GM18502 (cell line): Measurements from ENCODE around the gene SRC.

Experiments used
- ATAC-seq: cut with Tn5 transposase; IDR thresholded peaks from one replicate; pipeline ENCODE4 v1.9.1; 2021; ENCODE audit warnings: mild to moderate bottlenecking; ENCODE audit not compliant: unreplicated experiment, poor library complexity

The SRC gene

DNA sequence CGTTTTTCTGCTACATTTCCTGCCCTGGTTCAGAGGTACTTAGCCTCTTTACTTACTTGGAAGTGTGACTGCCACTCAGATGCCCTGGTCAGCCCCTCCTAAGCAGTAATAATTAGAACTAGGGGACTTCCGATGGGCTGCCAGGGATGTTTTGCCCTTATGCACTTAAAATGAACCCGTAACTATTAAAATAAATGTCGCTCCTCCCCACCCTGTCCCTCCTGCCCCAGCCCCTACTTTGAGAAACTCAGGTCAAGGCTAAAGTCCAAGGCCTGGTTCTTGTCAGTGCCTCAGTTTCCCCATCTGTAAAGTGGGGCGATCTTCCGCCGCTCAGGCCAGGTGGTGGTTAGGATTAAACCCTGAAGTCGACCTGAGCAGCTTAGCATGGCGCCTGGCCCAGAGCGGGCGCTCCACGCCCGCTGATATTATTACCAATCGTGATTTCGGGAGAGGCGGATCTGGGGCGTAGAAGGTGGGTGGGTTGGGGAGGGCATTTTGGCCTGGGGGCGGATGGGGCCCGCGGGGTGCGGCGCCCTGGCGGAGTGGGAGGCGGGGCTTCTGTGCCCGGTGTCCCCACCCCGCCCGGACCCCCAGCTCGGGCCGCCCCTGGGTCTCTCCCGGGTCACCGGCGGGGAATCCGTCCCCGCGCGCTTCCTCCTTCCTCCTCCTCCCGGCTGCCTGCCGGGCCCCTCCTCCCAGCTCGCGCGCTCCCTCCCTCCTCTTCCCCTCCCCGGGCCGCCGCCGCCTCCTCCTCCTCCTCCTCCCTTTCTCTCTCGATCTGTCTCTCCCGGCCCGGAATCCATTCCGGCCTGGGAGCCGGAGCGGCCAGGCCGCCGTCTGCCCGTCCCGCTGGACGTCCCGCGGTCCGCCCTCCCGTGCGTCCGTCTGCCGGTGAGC is at the start of gene SRC:
TSS of gene SRC (plus strand) at position 802 of the 897 bp plus-strand sequence. CDS start 38,014 bp downstream, outside the sequence.
- peak; percentile 51 for ATAC-seq

DNA sequence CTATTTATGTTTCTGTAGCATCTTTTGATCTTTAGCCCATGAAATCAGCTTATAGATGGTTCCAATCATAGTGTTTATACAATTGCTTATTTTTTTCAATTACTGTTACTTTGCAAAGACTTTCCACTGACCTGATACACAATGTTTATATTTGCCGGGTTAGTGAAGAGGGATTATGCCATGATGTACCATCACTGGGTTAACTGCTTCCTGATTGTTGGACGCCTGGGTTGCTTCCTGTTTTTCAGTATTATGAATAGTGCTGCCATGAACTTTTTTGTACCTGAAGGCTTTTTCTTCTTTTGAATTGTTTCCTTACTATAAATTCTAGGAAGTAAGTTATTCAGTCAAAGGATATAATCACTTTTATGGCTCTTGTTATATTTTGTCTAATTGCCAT is 49.6 kb upstream of the SRC start:
- no peak for ATAC-seq

DNA sequence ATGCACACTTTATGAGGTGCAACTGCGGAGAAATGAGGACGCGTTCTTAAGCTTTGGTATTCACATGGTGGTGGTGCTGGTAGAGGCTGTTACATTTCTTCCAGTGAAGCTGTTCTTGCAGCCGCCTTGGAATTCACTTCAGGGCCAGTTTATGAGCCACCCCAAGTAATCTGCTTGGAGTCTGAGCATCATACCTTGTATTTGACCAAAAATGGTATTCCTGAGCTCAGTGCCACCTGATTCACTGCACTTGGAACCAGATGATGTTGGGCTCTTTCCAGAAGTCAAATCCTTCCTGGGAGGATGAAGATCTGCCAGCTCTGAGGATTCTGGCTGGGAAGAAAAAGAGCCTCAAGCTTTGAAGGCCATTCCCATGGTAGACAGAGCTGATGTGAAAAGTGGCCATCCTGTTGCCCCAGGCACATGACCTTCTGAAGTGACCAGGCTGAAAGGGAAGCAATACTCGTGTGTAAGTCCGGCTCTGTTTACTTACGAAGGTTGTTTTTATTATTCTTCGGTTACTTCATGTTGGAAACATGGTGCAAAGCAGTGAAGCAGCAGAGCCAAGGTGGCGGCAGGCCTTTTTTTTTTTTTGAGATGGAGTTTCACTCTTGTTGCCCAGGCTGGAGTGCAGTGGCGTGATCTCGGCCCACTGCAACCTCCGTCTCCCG is 48.7 kb upstream of the SRC start:
- no peak for ATAC-seq

DNA sequence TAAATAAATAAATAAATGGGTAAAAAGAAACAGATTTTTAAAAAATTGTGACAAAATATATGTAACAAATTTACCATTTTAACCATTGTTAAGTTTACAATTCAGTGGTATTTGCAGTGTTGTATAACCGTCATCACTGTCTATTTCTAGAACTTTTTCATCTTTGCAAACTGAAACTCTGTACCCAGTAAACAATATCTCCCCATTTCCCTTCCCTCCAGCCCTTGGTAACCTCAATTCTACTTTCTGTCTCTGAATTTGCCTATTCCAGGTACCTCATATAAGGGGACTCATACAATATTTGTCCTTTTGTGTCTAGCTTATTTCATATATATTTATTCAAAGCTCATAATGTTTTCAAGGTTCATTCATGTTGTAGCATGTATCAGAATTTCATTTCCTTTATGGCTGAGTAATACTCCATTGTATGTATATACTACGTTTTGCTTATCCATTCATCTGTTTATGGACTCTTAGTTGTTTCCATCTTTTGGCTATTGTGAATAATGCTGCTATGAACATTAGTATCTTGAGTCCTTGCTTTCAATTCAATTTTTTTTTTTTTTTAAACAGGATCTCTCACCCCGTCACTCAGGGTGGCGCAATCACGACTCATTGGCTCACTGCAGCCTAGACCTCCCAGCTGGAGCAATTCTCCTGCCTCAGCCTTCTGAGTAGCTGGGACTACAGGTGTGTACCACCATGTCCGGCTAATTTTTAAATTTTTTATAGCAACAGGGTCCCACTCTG is 47.6 kb upstream of the SRC start:
- ATAC-seq: no peak

DNA sequence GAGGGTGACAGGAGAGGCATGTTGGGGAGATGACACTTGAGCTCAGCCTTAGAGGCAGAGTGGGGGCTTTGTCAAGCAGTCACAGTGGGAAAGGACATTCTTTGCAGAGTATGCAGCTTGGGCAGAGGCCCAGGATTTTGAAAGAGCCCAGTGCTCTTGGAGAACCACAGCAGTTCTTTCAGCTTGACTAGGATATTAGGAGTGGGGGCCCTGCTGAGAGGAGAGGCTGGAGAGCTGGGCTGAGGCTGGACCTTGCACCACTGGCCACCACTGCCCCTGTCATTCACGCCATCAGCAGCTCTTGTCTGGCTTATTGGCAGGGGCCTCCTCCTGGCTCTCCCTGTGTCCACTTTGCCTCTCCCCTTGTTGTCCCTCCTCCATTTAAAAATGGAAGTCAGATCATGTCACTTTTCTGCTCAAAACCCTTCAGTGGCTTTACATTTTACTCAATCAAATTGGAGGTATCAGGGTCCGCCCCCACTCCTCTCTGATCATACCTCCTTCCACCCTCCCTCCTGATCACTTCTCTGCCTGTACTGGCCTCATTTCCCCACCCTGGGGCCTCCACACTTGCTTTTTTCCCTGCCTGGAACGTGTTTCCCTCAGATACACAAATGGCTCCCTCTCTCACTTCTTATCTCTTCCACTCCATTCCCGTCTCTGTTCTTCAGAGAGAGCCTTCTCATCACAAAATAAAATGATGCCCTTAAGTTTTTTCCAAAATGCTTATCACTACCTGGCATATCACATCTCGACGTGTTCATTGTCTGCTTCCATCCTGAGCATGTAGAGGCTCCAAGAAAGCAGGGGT is 46.0 kb upstream of the SRC start:
- no peak for ATAC-seq

DNA sequence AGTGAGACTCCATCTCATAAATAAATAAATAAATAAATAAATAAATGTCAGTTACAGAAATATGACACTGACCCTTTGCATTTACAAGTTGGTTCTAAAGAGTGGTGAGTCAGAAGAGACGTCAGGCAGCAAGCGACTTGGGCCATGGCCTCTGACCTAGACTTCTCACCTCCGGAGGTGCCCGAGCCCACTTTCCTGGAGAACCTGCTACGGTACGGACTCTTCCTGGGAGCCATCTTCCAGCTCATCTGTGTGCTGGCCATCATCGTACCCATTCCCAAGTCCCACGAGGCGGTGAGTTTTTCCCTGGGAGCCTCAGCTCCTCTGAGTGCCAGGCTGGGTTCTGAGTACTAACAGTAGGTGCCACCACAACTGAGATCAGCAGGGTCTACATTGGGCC is 44.8 kb upstream of the SRC start:
- no peak for ATAC-seq

DNA sequence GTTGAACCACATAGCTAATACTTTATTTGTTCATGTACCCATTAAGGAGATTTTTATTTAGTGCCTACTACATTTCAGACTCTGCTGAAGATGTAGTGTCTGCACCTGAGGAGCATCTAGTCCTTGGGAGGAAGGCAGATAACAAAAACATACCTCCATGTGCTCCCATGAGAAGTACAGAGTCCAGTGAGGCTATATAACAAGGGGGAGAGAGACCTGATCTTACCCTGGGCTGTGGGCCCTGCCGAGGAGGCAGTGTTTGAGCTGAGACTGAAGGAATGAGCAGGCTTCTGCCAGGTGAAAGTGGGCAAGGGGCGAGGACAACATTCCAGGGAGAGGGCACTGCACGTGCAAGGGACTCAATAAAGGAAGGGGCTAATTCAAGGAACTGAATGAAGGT is 44.4 kb upstream of the SRC start:
- ATAC-seq: no peak

DNA sequence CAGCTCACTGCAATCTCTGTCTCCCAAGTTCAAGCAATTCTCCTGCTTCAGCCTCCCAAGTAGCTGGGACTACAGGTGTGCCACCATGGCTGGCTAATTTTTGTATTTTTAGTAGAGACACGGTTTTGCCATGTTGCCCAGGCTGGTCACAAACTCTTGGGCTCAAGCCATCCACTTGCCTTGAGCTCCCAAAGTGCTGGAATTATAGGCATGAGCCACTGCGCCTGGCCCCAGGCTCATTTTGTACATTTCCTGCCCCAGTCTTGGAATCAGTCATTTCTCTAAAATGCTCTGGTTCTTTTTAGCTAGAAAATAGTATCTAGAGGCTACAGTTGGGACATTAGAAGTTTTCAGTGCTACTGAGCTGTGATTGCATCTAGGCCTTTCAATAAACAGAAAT is 43.0 kb upstream of the SRC start:
- ATAC-seq: no peak

DNA sequence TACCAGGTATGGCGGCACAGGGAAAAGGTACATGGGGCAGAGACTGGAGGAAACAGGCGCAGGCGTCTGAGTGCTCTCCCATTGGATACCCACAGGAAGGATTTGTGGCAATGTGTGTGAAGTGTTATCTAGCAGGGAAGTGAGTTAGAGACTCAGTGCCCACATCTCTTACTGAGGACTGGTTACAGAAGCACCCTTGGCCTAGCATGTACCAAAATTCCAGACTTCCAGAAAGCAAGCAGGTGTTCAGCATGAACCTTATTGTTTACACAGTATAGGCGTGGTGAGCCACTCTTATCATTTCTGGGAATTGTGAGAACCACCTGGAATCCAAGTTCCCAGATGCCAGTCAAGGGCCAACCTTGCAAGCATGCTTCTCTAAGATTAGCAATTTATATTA is 42.3 kb upstream of the SRC start:
- no peak for ATAC-seq

DNA sequence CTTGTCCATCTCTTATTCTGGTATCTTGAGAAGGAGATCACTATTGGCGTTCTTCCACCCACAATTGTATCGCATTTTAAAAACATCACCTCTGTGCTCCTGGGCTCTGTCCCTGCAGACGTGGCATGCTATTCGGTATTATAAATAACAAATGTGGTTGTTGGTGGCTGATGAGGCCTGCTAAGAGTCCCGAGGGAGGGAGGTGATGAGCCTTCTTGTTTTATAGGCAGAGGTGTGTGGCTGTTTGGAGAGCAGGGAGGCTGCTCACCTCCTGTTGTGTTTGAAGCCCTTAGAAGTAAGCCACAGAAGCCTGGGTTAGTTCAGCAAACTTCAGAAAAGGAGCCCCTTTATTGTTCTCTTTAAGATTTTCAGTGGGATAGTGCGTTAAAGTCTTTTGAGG is 40.9 kb upstream of the SRC start:
- ATAC-seq: no peak

DNA sequence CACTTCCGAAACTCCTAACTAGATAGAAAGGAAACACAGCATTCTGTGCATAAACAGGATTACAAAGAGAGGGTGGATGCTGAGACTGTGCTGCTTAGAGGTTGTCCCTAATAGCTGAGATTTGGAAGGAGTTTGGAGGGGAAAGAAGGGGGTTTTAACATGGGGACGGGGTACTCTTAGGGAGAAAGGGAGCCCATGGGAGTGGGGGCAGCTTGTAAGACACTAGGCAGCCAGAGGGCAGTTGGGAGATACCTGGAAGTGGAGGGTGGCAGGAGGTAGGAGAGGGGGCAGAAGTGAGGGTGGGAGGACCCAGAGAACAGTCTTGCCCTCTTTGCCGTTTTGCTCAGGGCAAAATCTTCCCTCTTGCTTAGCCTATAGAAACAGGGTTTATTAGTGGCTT is 40.1 kb upstream of the SRC start:
- no peak for ATAC-seq

DNA sequence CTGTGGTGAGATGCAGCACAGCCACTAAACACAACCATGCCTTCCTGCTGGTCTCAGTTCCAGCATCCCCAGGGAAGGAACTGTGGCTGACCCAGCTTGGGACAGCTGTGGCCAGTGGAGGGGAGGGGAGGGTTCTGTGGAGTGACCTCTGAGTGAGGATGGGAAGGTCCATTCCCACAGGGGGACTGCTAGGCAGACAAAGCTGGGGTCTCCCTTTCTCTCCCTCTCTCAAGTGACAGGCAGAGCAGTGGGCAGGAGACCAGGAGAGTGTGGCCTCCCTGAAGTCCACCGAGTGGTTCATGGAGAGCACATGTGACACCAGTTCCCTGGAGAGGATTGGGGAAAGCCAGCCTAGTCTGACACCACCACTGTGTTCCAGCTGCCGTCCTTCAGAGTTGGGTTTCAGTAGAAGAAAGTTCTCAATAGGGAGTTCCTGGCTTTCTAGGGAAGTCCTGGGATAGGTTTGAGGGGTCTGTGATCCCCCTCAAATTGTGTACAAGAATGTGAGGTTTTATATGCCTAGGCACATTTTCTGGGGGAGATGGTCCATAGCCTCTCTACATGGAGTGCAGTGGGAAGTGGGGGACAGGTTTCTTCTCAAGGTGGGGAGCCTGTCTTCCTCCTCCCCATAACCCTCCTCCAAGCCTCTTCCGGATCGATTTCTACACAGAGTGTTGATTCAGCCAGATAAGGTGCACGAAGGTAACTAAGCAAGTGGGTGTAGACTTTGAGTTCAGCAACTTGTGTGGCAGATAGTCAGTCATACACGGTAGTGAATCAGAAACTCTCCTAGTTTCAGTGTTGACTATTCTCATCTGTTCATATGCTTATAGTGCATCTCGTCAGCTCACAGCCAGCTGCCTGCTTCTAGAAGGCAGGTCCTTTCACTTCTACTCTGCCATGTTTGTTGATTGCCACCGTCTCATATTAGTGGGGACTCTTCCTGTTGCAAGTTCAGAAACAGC is 37.6 kb upstream of the SRC start:
- ATAC-seq: peak; percentile 91

DNA sequence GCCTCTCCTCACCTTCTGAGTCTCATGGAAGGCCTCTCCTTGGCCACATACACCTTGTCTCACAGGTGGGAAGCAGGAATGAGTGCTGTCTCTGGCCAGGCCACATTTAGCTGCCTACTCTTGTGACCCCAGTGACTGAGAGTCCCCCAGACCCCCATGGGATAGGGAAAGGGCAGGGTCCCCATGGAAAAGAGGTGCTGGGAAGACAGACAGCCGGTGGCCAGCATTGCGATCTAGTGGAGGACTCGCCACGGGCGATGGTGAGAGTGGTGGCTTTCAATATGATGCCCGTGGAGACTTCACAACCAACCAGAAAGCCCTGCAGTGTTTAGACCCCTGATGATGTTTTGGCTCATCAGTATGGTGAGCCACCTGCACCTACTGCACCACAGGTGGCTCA is 36.6 kb upstream of the SRC start:
- ATAC-seq: no peak

DNA sequence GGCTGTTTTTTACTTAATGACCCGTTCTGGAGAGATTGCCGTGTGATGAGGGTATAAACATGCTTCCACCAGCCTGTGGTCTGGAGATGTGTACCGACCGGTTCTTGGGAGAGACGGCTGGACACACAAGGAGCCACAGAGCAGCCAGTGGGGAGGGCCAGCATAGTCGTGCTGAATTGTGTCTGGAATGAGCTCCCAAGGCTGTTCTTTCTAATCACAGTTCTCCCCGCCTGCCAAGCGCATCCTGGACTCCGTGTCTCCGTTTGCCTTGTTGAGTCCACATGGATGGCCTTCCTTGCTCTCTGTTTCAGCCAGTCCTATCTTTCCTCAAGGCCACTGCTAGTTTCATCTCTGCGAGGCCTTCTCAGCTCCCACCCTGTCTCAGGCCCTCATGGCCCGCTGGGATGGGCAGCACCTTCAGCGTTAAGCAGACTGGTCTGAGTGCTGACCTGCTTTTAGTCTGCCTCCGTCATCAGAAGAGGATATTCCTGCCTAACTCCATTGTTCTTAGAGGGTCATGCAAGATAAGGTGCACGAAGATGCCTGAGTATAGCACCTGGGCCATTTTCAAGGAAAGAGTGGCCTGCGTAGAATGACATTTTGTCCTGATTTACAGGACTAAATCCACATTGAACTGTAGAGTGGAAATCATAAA is 35.9 kb upstream of the SRC start:
- no peak for ATAC-seq

DNA sequence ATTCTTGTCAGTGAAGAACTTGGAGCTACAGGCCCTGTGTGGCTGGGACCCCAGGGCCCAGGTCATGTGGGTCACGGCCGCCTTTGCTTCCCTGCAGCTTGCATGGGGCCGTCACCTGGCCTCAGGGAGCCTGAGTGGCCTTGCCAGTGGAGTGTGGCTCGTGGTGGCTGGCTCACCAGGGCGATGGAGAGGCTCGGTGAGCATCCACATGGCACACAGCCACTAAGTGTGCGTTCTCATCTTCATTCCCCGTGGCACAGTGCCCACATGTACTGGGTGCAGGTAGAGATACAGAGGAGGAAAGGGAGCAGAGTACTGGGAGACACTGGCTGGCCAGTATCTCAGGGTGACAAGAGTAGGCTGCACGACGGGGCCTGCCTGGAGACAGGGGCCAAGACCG is 35.0 kb upstream of the SRC start:
- ATAC-seq: no peak

DNA sequence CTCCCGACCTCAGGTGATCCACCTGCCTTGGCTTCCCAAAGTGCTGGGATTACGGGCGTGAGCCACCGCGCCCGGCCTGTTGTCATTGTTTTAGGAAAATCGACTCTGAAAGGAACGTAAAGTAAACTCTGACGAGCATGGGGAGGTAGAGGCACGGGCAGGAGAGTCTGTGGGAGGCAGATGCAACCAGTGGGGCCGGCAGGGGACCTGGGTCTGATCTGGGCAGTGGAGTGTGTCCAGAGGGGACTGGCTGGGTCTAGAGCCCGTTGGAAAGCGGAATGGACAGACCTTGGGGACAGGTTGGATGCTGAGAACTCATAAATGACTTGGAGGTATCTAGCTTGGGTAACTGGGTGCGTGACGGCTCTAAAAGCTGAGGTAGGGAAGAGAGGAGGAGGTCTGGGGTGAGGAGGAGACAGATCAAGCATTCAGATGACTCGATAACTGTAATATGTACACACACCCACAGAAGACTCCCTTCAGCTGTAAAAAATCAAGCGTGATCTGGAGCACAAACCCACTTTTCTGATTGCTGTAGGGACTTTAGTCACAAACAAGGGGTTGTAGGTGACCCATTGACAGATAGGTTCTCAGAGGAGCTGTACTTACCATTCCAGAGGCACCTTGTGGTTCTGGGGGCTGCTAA is 34.1 kb upstream of the SRC start:
- no peak for ATAC-seq

DNA sequence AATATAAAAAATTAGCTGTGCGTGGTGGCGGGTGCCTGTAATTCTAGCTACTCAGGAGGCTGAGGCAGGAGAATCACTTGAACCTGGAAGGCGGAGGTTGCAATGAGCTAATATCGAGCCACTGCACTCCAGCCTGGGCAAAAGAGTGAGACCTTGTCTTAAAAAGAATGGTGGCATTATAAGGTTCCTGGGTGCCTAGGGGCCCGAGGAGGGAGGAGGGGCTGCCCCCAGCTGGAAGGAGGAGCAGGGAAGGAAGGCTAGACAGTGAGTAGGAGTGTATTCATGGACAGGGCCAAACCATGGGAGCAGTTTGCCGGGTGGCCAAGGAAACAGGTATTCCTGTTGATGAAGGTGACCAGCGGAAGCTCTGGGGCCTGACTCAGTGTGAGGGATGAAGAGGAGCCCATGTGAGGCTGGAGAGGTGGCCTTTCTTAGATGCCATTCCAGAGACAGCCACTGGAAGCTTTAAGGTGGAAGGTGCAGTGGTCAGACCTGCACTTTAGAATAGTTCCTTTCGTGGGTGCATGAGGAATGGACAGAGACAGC is 32.3 kb upstream of the SRC start:
- ATAC-seq: no peak

DNA sequence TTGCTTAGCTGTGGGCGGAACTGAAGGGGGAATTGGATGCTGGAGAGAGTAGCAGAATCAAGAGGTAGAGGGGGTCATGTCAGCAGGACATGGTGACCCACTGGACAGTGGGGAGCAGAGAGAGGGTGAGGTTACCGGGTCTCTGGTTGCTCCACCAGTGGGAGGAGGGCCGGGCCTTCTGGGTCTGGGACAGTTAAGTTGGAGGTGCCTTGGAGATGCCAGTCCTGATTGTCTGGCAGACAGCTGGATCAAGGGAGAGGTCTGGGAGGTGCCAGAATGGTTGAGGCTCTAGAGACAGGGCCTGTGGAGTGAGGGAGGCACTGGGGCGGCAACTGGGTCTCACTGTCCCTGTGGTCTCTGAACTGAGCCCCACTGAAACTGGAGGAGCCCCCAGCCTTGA is 31.8 kb upstream of the SRC start:
- ATAC-seq: no peak
